NCI-H187 treated with DMSO at 0.1 percent for 48 hours (cell line): Measurements from ENCODE around the gene ZNF80.

Source experiments
- DNase-seq: peaks from one replicate; lab custom pipeline; 2025; lab: John Stamatoyannopoulos, UW

The ZNF80 gene

DNA sequence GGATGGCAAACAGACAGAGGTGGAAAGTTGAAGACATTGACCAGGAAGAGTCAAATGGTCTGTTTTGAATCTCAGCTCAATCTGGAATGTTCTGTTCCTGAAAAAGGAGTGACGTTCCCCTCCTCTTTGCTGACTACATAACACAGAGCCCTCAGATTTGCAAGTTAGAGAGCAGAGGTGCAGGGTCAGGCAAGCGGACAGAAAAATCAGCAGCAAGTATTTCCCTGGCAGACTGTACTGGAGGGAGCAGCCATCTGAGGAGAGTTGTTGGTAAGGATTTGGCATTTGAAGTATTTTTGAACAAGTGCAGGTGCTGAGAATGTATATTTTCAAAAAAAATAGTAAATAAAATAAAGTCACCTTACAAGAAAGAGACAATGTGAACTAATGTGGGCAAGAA, 17.6 kb downstream of the ZNF80 start:
- no peak for DNase-seq

DNA sequence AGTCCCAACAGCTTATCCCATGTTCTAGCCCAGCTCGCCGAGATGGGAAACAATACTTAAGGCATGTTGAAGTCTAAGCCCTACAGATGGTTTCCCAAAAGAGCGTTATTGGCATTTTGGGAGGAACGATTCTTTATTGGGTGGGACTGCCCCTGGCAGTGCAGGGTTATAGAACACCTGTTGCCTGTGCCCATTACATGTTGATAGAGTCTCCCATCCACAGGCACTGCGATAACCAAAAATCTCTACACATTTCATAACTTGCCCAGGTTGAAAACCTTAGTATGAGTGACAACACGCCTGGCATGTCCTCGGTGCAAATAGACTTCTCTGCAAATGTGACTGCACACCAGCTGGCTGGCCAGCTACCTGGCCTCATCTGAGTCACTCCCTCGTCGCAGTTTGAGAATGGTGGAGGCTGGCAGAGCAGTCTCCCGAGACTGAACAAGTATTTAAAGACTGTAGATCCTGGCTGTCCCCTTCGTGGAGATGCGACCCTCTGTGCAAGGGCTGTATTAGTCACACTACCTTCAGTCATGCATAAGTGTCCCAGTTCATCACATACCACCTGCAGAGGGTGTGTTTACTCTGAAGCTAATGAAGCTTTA, 18.7 kb downstream of the ZNF80 start:
- DNase-seq = no peak

DNA sequence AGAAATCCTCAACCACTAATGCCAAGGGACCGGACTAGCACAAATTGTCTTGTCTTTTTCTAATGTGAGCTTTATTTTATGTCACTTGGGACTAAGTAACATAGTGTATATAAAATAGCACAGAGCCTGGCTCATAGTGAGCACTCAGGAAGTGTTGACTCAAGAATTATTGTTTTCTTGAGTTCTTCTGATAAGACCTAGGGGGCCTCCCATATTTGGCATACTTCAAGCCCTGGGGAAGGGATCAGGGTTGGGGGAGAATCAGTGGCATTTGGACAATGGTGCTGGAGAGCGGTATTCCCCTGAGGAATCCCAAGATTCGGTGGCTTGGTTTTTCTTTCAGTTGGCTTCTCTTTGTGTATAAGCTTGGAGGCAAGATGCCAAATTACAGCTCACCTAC, 19.4 kb downstream of the ZNF80 start:
- DNase-seq = no peak

DNA sequence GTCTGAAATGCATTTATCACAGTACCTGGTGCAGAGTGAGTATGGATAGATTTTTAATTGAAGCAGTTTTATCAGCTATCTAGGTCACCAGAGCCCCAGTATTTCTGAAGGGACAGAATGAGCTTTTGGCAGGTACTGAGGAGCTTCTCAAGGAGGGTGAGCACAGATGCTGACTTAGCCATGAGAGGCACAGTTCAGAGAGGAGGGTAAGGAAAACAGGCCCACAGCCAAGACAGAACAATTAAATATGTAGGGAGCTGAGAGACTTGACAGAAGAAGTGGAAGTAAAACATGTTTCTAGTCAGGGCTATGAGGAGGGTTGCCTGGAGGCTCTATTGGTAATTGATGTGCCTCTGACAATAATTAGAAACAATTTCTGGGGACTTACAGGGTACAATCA, 20.1 kb downstream of the ZNF80 start:
- DNase-seq = no peak

DNA sequence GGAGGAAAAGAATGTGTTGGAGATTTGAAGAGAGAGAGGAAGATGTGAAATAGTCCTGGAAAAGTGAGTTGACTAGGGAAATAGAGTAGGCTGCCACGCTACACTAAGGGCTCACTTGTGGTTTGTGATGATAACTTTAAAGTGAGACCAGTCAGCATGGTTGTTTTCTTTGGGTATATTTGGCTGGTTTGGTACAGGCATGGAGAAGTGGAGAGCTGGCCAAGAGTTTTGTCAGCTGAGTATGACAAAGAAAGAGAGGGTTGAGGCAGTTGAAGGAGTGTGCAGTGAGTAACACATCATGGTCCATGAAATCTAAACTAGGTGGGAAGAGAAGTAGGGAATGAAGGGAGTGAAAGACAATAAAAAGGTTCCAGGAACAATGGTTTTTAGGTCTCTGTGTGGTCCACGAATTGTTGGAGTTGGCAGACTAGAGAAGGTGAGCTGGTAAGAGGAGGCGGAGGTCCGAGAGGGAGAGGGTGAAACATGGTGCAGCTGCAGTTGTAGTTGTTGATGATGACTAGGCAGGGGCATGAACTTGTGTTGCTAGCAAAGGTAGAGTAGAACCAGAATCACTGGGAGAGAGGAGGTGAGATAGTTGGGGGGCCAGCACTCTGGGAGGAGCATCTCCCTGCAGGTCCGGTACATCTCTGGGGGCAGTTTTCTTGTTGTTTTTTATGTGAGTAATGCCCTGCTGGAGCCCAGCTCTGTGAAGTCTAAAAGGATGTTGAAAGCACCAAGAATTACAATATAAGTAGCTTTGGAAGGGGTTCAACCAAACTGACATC, 21.0 kb downstream of the ZNF80 start:
- DNase-seq = no peak

DNA sequence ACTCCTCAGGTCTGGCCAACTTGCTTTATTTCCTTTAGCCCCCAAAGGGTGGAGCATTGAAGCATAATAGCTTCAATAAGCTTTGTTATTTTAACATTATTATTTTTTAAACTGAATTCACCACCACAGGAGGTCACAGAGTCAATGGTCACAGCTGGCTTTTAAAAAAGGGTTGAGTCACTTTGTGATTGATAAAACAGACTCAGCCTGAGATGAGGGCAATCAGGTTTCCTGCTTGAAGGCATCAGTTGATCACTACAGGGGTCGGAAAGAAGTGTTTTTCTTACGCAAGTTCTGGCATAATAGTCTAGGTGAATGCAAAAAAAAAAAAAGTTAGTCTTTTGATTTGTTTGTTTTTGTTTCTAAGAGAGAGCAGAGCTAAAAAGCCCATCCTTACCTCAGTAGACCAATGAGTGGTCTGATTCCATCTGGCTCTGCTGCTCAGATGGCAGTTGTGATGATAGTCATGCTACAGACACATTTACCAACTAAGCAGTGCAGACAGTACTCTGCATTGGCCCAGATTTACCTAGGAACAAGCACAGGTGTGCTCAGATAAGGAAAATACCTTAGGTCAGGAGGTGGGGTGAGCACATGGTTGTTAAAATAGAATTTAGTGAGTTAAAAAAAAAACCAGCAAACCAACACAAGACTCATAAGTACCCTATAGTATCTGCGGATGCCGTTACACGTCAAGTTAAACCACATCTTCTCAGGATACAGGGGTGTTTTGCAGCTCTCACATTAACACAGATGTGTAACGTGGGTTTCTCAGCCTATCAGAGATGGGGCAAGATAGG, 22.6 kb downstream of the ZNF80 start:
- no peak for DNase-seq

DNA sequence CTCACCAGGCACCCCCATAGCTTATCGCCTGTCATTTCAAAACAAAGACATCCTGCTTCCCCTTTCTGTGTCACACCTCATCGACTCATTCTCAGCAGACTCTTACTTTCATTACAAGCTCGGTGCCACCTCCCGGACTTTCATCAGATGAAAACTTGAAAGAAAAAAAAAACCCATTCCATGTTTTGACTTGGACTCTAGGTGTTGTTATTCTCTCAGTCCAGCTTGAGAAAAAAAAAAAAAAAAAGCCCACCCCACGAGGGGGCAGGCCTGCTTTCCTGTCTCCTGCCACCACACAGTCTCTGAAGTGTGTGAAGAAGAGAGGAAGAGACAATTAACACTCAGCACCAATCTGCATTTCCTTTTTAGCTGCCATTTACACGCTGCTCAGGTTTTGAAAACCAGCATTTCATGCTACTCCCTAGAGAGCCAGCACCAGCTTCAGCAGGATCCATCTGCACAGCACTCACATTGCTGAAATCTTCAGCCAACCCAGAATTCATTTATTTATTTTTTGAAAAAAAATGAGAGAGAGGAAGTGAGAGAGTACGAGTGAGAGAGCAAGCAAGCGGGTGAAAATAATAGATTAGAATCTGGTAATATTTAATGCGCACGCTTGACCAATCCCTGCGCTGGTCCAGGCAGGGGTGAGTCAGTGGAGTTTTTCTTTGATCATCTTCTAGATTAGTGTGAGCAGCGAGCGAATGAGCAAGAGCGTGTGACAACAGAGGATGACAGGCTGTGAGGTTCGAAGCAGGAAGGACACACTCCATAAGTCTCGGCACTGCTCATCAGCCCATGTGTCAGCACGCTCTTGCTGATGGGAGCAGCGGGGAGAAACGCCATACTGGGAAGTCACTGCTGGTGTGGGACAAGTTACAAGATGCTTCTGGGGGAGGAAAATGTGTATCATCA, 23.5 kb downstream of the ZNF80 start:
- no peak for DNase-seq

DNA sequence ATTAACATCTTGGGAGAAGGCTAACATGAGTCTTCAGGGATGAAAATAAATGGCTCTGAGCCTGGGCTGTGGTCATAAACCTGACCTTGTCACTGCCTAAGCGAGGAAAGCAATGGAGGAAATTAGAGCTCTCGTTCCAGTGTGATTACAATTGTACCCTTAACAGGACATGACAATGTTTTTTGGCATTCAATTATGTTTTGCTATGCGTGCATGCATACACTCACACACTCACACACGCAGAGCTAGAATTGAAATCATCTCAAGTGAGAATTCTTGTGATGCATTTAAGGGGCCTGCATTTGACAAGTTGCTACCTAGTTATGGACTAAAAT, 24.1 kb downstream of the ZNF80 start:
- no peak for DNase-seq

DNA sequence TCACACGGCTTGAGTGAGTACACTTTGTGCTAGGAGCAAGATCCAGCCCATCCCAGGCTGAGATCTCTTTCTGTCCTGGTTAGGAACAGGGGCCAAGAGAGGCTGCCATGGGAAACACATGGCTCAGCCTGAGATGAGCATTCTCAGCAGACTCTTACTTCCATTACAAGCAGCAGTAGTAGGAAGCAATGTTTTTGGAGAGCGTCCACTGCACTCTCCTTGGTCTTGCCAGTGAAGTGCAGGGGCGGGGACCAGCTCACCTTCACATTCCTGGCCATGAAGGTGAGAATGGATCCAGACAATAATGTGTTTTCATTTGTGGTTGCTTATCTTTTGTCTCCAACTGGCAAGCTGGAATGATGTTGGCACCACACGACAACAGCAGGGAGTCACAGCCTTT, 24.7 kb downstream of the ZNF80 start:
- no peak for DNase-seq

DNA sequence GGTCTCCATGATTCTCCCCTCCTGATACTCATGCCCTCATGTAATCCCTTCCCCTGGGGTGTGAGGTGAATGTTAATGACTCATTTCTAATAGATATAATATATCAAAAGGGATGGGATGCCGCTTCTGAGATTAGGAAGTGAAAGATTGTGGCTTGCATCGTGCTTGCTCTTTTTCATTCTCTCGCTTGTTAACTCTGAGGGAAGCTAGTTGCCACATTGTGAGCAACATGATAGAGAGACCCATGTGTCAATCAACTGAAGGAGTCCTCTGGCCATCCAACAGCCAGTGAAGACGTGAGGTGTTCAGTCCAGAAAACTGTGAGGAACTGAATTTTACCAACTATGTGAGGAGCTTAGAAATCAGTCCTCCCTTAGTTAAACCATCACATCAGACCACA, 29.6 kb downstream of the ZNF80 start:
- DNase-seq = no peak

DNA sequence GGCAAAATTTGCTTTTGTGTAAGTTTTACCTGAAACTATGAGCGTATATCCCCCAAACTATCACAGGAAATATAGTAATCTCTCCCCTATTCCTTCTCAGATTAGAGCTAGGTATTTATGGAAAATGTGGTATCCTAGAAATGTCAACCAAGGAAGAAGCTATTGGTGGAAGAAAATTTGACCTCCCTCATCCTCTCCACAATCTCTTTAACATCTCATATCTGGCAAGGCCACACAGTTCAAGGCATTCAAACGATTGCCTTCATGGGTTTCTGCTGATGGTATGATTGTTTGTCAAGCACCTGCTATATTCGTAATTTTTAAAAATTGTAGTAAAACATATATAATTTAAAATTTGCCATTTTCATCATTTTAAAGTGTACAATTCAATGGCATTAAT, 31.0 kb downstream of the ZNF80 start:
- no peak for DNase-seq

DNA sequence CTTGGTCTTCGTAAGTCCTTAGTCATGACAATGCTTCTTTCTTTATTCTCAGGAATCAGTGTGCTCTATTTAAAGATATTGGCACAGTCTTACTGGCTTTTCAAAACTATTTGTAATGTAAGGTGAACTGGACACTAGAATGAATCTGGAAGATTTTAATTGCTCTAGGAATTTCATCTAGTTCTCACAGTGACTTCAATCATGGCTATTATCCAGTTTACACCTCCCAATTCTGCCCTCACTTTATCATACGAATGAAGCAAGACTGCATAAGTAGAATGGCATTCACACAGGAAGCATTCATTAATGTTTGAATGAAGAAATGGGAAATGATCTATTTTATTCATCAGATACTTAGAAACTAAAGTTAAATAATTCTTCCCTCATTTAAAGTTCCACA, 31.8 kb downstream of the ZNF80 start:
- DNase-seq = no peak

DNA sequence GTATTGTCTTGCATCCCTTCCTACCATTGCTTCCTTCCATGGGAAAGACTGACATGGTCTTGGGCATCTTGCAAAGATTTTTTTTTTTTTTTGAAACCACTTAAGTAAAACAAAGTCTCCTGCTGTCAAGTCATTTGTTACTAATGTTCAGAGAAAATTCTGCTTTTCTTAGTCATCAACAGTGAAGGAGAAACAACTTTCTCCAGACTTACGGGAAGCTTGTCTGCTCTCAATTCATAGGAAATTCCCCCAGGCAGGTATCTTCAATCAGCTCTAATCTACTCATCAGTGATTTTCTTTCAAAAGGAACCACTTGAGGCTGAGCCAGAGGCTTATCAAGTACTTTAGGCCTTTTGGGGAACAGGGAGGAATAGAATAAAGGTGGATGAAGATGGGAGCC, 42.6 kb downstream of the ZNF80 start:
- no peak for DNase-seq

DNA sequence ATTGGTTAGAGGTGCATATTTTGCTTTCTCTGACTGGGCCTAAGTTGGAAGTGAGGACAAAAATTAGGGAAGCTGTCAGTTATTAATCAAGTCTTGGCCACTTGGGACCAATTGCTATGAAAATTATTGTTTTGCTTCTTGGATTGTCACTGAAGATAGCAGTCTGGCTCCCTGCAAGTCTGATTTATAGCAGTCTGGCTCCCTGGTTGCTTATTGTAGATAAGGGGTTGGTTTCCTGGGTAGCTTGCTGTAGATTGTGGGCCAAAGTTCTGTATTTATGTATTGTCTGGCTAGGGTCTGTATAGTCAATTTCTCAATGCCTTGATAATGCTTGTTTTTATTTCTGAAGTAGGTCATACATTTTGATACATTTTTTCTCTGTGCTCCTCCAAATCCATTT, 45.2 kb downstream of the ZNF80 start:
- DNase-seq = no peak

DNA sequence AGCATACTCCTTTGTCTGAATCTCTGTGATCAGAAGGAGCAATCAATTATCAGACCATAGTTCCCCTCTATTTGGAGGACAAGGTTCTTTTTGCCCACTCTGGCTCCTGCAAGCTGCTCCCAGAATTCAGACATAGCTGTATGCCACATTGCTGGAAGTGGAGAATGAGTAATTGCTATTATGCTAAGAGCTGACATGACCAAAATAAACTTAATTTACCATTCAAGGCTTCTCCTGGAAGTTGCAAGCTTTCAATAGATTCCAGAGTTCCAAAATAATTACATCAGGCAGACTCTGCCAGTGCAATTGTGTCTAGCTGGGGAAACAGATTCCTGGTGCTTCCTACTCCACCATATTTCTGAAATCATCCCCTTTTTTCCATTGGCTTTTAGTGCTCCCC, 50.9 kb downstream of the ZNF80 start:
- no peak for DNase-seq
